ENCODE measurements around the gene USP10. TPM values are rescaled to one million over a fixed set of nuclear protein-coding genes. Genes with fewer than 3 reads are reported as not detected.

Gene USP10
- total RNA-seq, 4 donors from 2014 or later: 63.0 to 98.4 (median 70.9) TPM

DNA sequence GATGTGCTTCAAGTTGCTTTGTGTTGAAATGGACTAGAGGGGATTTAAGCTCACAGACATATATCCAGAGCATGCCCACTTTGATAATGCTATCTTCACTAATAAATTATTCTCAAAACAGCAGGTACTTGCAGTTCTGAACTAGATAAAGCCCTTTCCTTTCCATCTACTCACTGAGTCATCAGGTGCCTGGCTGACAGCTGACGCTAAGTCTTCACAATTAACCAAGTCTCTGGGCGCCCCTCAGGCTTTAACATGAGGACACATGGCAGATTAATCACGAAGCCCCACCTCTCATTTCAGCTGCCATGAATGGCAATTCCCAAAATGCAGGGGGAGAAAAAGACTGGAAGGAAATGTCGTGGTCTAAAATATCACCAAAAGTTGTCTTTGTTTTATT is 90.5 kb downstream of the USP10 start:
- Histone ChIP-seq H3K27me3 (no peaks in the 10 kb centered on the region), H3K36me3 (no peaks in the 10 kb centered on the region), H3K9me3 (no peaks in the 10 kb centered on the region), H3K4me1 (peaks cover 15 to 21% of the 10 kb centered on the region in 2 donors), H3K4me3 (replicated peaks in 1 of 3) (no peak overlapping the region), H3K27ac (no peak overlapping the region)
- DNase-seq: no peak
- TF ChIP-seq, protein P1, sequence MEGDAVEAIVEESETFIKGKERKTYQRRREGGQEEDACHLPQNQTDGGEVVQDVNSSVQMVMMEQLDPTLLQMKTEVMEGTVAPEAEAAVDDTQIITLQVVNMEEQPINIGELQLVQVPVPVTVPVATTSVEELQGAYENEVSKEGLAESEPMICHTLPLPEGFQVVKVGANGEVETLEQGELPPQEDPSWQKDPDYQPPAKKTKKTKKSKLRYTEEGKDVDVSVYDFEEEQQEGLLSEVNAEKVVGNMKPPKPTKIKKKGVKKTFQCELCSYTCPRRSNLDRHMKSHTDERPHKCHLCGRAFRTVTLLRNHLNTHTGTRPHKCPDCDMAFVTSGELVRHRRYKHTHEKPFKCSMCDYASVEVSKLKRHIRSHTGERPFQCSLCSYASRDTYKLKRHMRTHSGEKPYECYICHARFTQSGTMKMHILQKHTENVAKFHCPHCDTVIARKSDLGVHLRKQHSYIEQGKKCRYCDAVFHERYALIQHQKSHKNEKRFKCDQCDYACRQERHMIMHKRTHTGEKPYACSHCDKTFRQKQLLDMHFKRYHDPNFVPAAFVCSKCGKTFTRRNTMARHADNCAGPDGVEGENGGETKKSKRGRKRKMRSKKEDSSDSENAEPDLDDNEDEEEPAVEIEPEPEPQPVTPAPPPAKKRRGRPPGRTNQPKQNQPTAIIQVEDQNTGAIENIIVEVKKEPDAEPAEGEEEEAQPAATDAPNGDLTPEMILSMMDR (IDR thresholded peaks at IDR 0.05): no peak
- TF ChIP-seq POLR2A (IDR thresholded peaks at IDR 0.05): no peak
- intact Hi-C loops (cut with DNase I): no loop called here
- 96 to 97% methylated on average over 4 of the region's 4 CpGs for WGBS, 2 donors

DNA sequence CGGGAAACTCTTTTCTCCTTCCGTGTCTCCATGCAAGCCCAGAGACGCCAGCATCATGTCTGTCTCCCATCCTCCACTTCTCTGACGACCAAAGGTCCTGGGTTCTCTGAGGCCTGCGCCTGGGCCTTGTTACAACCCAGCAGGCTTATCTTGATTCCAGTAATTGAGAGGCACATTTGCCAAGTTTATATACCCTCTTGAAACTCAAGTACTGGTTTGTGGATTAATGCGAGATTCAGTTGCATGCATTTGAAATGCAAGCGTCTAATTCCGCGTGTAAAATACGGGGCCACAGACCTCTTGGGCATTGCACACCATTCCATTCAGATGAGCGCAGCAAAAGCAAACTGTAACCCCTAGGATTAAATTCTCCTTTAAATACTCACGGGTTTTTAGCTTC is 91.3 kb downstream of the USP10 start:
- no peaks in the 10 kb centered on the region for H3K36me3 ChIP-seq
- H3K9me3 ChIP-seq: no peaks in the 10 kb centered on the region
- DNase-seq: no peak
- intact Hi-C loops (cut with DNase I): no loop called here
- peaks cover 9 to 13% of the 10 kb centered on the region in 2 donors for H3K4me1 ChIP-seq
- no peaks in the 10 kb centered on the region for H3K27me3 ChIP-seq
- no peak overlapping the region for H3K27ac ChIP-seq
- TF ChIP-seq, protein P1 (IDR thresholded peaks at IDR 0.05): no peak
- no peak for TF ChIP-seq POLR2A (IDR thresholded peaks at IDR 0.05)
- no peak overlapping the region for H3K4me3 ChIP-seq (replicated peaks in 1 of 3)
- WGBS, 2 donors: 72 to 83% methylated on average over 12 of the region's 12 CpGs

DNA sequence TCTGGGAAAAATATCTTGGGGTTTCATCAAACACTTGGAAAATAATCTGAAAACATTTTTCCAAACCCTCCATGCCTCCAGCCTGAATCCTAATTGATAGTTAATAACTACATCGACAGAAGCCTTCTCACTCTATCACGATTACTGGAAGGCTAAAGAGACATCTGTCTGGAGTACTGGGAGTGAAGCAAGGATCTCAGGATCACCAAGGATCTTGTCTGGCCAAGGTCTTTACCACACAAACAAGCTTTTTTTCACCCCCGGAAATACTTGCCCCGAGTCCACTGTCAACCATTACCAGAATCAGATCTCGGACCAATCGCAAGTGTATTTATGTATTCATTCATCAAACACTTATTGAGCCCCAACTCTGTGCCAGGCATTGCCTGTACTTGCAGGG is 91.7 kb downstream of the USP10 start:
- no peak overlapping the region for H3K27ac ChIP-seq
- no peaks in the 10 kb centered on the region for H3K36me3 ChIP-seq
- DNase-seq: no peak
- no peak for TF ChIP-seq POLR2A (IDR thresholded peaks at IDR 0.05)
- TF ChIP-seq, protein P1 (IDR thresholded peaks at IDR 0.05): no peak
- no peaks in the 10 kb centered on the region for H3K27me3 ChIP-seq
- 88 to 95% methylated on average over 6 of the region's 6 CpGs for WGBS, 2 donors
- H3K4me3 ChIP-seq (replicated peaks in 1 of 3): no peak overlapping the region
- intact Hi-C loops (cut with DNase I): no loop called here
- H3K4me1 ChIP-seq: peaks cover 5 to 9% of the 10 kb centered on the region in 2 donors
- H3K9me3 ChIP-seq: no peaks in the 10 kb centered on the region

DNA sequence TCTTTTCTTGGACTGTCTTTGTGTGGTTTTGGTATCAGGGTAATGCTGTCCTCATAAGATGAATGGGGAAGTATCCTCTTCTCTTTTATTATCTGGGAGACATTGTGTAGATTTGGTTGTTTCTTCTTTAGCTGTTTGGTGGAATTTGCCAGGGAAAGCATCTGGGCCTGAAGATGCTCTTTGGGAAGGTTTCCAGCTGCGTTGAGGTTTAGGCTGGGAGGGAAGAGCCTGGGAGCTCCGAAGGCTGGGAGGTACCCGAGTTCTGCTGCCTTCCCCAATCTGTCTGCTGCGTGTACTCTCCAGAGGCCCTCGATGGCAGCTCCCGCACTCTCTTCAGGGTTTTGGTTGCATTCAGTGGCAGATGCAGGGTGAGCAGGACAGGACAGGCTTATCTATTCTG is 94.4 kb downstream of the USP10 start:
- intact Hi-C loops (cut with DNase I): no loop called here
- H3K27me3 ChIP-seq: no peaks in the 10 kb centered on the region
- no peaks in the 10 kb centered on the region for H3K4me1 ChIP-seq
- H3K4me3 ChIP-seq (replicated peaks in 1 of 3): no peak overlapping the region
- H3K9me3 ChIP-seq: no peaks in the 10 kb centered on the region
- no peak for DNase-seq
- H3K27ac ChIP-seq: no peak overlapping the region
- no peaks in the 10 kb centered on the region for H3K36me3 ChIP-seq
- TF ChIP-seq, protein P1 (IDR thresholded peaks at IDR 0.05): no peak
- no peak for TF ChIP-seq POLR2A (IDR thresholded peaks at IDR 0.05)
- 84 to 91% methylated on average over 5 to 6 of the region's 6 CpGs for WGBS, 2 donors

DNA sequence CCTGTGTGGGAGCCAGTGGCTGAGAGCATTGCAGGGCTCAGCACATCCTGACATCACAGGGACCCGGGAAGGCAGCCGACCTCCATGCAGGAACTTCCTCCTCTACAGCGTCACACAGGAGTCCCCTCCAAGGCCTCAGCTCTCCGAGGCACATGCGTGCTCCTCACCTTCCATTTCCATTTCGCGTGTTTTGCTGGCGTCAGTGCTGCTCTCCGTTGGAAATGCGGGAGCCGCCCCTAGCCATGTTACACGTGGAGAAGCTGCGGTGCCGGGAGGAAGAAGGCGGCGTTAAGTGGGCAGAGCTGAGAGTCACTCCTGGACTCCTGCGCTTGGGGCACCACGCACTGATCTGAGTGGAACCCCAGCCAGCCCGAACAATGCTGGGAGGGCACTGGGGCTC is 94.8 kb downstream of the USP10 start:
- TF ChIP-seq POLR2A (IDR thresholded peaks at IDR 0.05): no peak
- TF ChIP-seq, protein P1 (IDR thresholded peaks at IDR 0.05): no peak
- H3K4me1 ChIP-seq: no peaks in the 10 kb centered on the region
- 87 to 90% methylated on average over 10 to 19 of the region's 19 CpGs for WGBS, 2 donors
- intact Hi-C loops (cut with DNase I): no loop called here
- DNase-seq: no peak
- H3K36me3 ChIP-seq: no peaks in the 10 kb centered on the region
- H3K27ac ChIP-seq: peak overlapping the region in 1 of 3 donors; percentile 18
- H3K27me3 ChIP-seq: no peaks in the 10 kb centered on the region
- no peaks in the 10 kb centered on the region for H3K9me3 ChIP-seq
- no peak overlapping the region for H3K4me3 ChIP-seq (replicated peaks in 1 of 3)
